Spleen (tissue), 7 donors: ENCODE data around the gene IGSF22.

ENCODE experiments used
- POLR2A ChIP-seq, 3 donors: fragments of 450-650 bp; IDR thresholded peaks; one replicate each; pipeline ENCODE4 v1.5.1; 2017; ENCODE audit warnings: antibody characterized with exemption in 3 of 3, mild to moderate bottlenecking in 1 of 3
- POLR2AphosphoS5 ChIP-seq, 3 donors: sonication (generic); formaldehyde crosslinking; IDR thresholded peaks; one replicate each; pipeline ENCODE4 v1.5.1; 2017; ENCODE audit warnings: antibody characterized with exemption in 3 of 3
- TF ChIP-seq, protein P1 (sequence below), 11 experiments: fragments of 200-600 bp in 7 of 11; fragments of 450-650 bp in 4 of 11; sonication (generic) in 4 of 11; IDR thresholded peaks in 8 of 11; conservative IDR thresholded peaks in 3 of 11; 1 replicate in 7 of 11; 2 replicates in 4 of 11; pipeline versions ENCODE4 v1.4.0 to v1.8.0; 2016 to 2021; ENCODE audit warnings: antibody characterized with exemption in 11 of 11, inconsistent platforms in 4 of 11, mild to moderate bottlenecking in 1 of 11
- donor health status: DM: no; HTN: no; CAD: no; lungs with moderate emphysema.
- donor health status: DM: no; HTN: no; CAD: no.
- donor health status: DM: no; HTN: no; CAD: no.

DNA sequence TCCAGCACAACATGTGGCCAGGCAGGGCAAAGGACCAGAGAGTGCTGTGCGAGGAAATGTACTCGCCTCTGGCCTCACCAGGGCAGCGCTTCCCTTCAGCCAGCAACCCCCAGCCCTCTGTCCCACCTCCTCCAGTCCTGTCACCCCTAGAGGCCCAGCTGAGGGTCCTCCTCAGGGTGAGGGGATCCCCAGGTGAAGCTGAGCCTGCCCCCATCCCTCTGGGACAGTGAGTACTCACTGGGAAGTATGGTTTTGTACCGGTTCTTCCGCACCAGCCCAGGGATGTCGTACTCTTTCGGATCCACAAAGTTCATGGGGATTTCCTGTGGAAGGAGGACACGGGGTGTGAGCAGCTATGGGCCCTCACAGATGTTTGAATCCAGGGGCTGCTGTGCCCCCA, 11.7 kb upstream of the IGSF22 start:
- TF ChIP-seq POLR2A (IDR thresholded peaks at IDR 0.05) (no peak), POLR2AphosphoS5 (IDR thresholded peaks at IDR 0.05) (no peak)
- TF ChIP-seq, protein P1, sequence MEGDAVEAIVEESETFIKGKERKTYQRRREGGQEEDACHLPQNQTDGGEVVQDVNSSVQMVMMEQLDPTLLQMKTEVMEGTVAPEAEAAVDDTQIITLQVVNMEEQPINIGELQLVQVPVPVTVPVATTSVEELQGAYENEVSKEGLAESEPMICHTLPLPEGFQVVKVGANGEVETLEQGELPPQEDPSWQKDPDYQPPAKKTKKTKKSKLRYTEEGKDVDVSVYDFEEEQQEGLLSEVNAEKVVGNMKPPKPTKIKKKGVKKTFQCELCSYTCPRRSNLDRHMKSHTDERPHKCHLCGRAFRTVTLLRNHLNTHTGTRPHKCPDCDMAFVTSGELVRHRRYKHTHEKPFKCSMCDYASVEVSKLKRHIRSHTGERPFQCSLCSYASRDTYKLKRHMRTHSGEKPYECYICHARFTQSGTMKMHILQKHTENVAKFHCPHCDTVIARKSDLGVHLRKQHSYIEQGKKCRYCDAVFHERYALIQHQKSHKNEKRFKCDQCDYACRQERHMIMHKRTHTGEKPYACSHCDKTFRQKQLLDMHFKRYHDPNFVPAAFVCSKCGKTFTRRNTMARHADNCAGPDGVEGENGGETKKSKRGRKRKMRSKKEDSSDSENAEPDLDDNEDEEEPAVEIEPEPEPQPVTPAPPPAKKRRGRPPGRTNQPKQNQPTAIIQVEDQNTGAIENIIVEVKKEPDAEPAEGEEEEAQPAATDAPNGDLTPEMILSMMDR (IDR thresholded peaks at IDR 0.05 in 8 of 11, conservative IDR thresholded peaks at IDR 0.05 in 3 of 11) = no peak
